Panc1 (cell line): ENCODE data around the gene PRSS27.

Source experiments
- POLR2AphosphoS5 ChIP-seq: IDR thresholded peaks from 2 replicates; pipeline ENCODE4 v1.6.1; 2012; ENCODE audit warnings: mild to moderate bottlenecking, low read depth, low read length, moderate library complexity
- TF ChIP-seq, protein P1 (sequence below): fragments of 450-650 bp; IDR thresholded peaks from 2 replicates; pipeline ENCODE4 v1.5.1; 2017; ENCODE audit warnings: mild to moderate bottlenecking
- TF ChIP-seq, protein P2 (sequence below), 2 experiments: IDR thresholded peaks; 2 replicates each; pipeline ENCODE4 v1.6.1; 2011 to 2012; ENCODE audit warnings: low read depth in 2 of 2, control low read depth in 1 of 2, low read length in 1 of 2, mild to moderate bottlenecking in 1 of 2, moderate library complexity in 1 of 2; ENCODE audit not compliant: insufficient read depth in 1 of 2

DNA sequence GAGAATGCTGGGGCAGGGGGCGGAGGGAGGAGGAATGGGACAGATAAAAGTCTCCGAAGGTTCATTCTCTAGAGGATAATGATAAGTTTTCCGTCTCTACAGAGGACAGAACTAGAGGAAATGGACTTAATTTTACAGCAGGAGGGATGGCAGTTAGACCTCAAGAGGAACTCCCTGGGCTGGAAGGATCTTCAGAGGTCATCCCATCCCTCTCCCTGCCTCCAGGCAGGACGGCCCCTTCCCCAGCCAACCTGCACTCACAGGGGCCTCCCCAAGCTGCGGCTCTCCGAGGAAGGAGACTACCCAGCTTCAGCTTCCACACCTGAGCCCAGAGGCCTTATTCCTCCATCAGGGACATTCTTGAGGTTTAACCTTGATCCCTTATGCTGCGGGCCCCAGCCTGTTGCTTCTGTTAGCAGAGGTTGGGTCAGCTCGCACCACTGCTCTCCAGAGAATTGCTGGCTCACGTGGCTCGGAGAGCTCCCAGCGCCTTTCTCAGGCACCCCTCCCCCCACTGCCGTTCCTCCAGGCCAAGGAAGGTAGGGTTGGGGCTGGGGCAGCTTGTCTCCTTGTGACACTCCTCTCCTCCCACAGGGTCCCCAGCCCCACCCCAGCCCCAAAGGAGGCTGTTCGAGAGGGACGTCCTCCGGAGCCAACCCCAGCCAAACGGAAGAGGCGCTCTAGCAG is 48.5 kb upstream of the PRSS27 start:
- TF ChIP-seq, protein P1, sequence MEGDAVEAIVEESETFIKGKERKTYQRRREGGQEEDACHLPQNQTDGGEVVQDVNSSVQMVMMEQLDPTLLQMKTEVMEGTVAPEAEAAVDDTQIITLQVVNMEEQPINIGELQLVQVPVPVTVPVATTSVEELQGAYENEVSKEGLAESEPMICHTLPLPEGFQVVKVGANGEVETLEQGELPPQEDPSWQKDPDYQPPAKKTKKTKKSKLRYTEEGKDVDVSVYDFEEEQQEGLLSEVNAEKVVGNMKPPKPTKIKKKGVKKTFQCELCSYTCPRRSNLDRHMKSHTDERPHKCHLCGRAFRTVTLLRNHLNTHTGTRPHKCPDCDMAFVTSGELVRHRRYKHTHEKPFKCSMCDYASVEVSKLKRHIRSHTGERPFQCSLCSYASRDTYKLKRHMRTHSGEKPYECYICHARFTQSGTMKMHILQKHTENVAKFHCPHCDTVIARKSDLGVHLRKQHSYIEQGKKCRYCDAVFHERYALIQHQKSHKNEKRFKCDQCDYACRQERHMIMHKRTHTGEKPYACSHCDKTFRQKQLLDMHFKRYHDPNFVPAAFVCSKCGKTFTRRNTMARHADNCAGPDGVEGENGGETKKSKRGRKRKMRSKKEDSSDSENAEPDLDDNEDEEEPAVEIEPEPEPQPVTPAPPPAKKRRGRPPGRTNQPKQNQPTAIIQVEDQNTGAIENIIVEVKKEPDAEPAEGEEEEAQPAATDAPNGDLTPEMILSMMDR, result no peak
- peak; percentile 38; the same call in 1 of the 2 replicates for TF ChIP-seq POLR2AphosphoS5
- TF ChIP-seq, protein P2, sequence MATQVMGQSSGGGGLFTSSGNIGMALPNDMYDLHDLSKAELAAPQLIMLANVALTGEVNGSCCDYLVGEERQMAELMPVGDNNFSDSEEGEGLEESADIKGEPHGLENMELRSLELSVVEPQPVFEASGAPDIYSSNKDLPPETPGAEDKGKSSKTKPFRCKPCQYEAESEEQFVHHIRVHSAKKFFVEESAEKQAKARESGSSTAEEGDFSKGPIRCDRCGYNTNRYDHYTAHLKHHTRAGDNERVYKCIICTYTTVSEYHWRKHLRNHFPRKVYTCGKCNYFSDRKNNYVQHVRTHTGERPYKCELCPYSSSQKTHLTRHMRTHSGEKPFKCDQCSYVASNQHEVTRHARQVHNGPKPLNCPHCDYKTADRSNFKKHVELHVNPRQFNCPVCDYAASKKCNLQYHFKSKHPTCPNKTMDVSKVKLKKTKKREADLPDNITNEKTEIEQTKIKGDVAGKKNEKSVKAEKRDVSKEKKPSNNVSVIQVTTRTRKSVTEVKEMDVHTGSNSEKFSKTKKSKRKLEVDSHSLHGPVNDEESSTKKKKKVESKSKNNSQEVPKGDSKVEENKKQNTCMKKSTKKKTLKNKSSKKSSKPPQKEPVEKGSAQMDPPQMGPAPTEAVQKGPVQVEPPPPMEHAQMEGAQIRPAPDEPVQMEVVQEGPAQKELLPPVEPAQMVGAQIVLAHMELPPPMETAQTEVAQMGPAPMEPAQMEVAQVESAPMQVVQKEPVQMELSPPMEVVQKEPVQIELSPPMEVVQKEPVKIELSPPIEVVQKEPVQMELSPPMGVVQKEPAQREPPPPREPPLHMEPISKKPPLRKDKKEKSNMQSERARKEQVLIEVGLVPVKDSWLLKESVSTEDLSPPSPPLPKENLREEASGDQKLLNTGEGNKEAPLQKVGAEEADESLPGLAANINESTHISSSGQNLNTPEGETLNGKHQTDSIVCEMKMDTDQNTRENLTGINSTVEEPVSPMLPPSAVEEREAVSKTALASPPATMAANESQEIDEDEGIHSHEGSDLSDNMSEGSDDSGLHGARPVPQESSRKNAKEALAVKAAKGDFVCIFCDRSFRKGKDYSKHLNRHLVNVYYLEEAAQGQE (IDR thresholded peaks at IDR 0.05; ENCODE audit: insufficient read depth in 1 of 2, low read depth in 2 of 2, low read length in 1 of 2), result no peak
